Measurements from ENCODE around the gene HSDL1. TPM values are rescaled to one million over a fixed set of nuclear protein-coding genes. Genes with fewer than 3 reads are reported as not detected.

Gene HSDL1
- total and polyA plus RNA-seq, 2 donors (not counting 1 experiment from before 2014, with no cell fraction given) = 12.4 to 30.8 TPM

DNA sequence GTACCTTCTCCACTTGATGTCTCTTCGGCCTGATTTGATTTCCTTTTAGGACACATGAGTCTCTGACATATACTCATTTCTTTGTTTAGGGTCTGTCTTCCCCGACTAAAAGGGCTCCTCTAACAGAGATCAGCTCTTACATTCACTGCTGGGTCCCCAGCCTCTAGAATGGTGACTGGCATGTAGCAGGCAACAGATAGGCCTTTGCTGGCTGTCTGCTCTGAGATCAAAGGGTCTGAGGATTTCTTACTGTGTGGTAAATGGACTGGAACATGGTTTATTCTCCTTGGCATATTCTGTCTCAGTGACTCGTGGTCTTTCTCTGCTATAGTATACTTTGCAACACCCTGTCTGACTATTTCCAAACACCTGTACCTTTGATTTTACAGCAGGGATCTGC is 16.8 kb upstream of the HSDL1 start:
- peaks cover 48% of the 10 kb centered on the region for H3K27me3 Mint-ChIP-seq
- H3K36me3 ChIP-seq (replicated peaks in 1 of 2; ENCODE audit: control extremely low read depth in 1 of 2, control insufficient read depth in 1 of 2, extremely low read depth in 1 of 2, insufficient read depth in 2 of 2, low read length in 1 of 2) = no peaks in the 10 kb centered on the region
- no peak overlapping the region for H3K27ac ChIP-seq (ENCODE audit: low read length in 2 of 2)
- H4K20me1 ChIP-seq (ENCODE audit: control insufficient read depth, insufficient read depth, low read length, poor library complexity, severe bottlenecking) = no peaks in the 10 kb centered on the region
- ChIA-PET CTCF (no interaction called here), POLR2A (no interaction called here)
- H3K9me3 Mint-ChIP-seq (ENCODE audit: insufficient read depth) = no peaks in the 10 kb centered on the region
- no peak for TF ChIP-seq EZH2 (IDR thresholded peaks at IDR 0.05; ENCODE audit: borderline replicate concordance, insufficient read depth, low read depth, low read length, poor library complexity, severe bottlenecking)
- TF ChIP-seq, protein P1, sequence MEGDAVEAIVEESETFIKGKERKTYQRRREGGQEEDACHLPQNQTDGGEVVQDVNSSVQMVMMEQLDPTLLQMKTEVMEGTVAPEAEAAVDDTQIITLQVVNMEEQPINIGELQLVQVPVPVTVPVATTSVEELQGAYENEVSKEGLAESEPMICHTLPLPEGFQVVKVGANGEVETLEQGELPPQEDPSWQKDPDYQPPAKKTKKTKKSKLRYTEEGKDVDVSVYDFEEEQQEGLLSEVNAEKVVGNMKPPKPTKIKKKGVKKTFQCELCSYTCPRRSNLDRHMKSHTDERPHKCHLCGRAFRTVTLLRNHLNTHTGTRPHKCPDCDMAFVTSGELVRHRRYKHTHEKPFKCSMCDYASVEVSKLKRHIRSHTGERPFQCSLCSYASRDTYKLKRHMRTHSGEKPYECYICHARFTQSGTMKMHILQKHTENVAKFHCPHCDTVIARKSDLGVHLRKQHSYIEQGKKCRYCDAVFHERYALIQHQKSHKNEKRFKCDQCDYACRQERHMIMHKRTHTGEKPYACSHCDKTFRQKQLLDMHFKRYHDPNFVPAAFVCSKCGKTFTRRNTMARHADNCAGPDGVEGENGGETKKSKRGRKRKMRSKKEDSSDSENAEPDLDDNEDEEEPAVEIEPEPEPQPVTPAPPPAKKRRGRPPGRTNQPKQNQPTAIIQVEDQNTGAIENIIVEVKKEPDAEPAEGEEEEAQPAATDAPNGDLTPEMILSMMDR (IDR thresholded peaks at IDR 0.05) = no peak
- H3K9ac ChIP-seq (ENCODE audit: low read length) = no peak overlapping the region
- intact Hi-C loops (cut with micrococcal nuclease) = no loop called here
- H3K4me3 Mint-ChIP-seq = no peak overlapping the region
- peaks cover 0 to 3% (median 1%) of the 10 kb centered on the region in 4 experiments for H3K27me3 ChIP-seq (replicated peaks in 1 of 4; ENCODE audit: control extremely low read depth in 1 of 4, control insufficient read depth in 3 of 4, insufficient read depth in 4 of 4, low read length in 3 of 4)
- H3K27ac Mint-ChIP-seq = no peak overlapping the region
- no peak overlapping the region for H3K4me3 ChIP-seq (ENCODE audit: control extremely low read depth in 1 of 5, extremely low read depth in 1 of 5, insufficient read depth in 1 of 5, low read depth in 2 of 5, low read length in 4 of 5)
- H3K79me2 ChIP-seq (ENCODE audit: control insufficient read depth, insufficient read depth, low read length) = no peaks in the 10 kb centered on the region
- no peaks in the 10 kb centered on the region for H3K9me3 ChIP-seq (ENCODE audit: control extremely low read depth in 1 of 3, control insufficient read depth in 2 of 3, insufficient read depth in 1 of 3, low read length in 2 of 3)
- ATAC-seq (ENCODE audit: low read depth) = no peak
- WGBS (ENCODE audit: insufficient coverage) = 50% methylated on average over 1 of the region's 3 CpGs
- H2AFZ ChIP-seq (ENCODE audit: insufficient read depth, low read depth, low read length, poor library complexity, severe bottlenecking) = no peak overlapping the region
- H3K4me2 ChIP-seq (replicated peaks; ENCODE audit: low read depth, low read length, poor library complexity, severe bottlenecking) = no peak overlapping the region
- H3K4me1 Mint-ChIP-seq = no peaks in the 10 kb centered on the region
- no peak for DNase-seq
- H3K4me1 ChIP-seq (ENCODE audit: control insufficient read depth in 2 of 2, insufficient read depth in 2 of 2, low read length in 2 of 2) = no peaks in the 10 kb centered on the region

DNA sequence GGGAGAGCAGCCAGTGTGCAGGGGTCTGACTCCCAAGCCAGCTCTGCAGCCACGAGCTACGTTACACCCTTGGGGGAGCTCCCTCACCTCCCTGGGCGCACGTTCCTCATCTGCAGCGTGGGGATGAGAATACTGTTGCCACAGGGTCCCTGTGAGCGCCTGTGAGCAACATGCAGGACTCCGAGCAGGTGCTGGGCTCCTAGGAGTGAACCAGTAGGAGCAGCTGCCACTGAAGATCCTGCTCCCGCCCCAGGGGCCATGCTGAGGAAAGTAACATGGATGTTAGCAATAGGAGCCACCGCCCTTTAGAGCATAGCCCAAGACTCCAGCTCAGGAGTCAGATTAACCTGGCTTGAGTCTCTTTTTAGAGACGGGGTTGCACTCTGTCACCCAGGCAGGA is 16.1 kb upstream of the HSDL1 start:
- 89% methylated on average over 10 of the region's 10 CpGs for WGBS (ENCODE audit: insufficient coverage)
- Mint-ChIP-seq H3K27me3 (peaks cover 52% of the 10 kb centered on the region), H3K27ac (no peak overlapping the region), H3K4me1 (no peaks in the 10 kb centered on the region), H3K4me3 (no peak overlapping the region), H3K9me3 (ENCODE audit: insufficient read depth) (no peaks in the 10 kb centered on the region)
- intact Hi-C loops (cut with micrococcal nuclease) = no loop called here
- DNase-seq (no peak), ATAC-seq (ENCODE audit: low read depth) (no peak)
- Histone ChIP-seq H3K4me1 (ENCODE audit: control insufficient read depth in 2 of 2, insufficient read depth in 2 of 2, low read length in 2 of 2) (no peaks in the 10 kb centered on the region), H3K27ac (ENCODE audit: low read length in 2 of 2) (no peak overlapping the region), H4K20me1 (ENCODE audit: control insufficient read depth, insufficient read depth, low read length, poor library complexity, severe bottlenecking) (no peaks in the 10 kb centered on the region), H2AFZ (ENCODE audit: insufficient read depth, low read depth, low read length, poor library complexity, severe bottlenecking) (no peak overlapping the region), H3K4me3 (ENCODE audit: control extremely low read depth in 1 of 5, extremely low read depth in 1 of 5, insufficient read depth in 1 of 5, low read depth in 2 of 5, low read length in 4 of 5) (no peak overlapping the region), H3K9ac (ENCODE audit: low read length) (no peak overlapping the region), H3K27me3 (replicated peaks in 1 of 4; ENCODE audit: control extremely low read depth in 1 of 4, control insufficient read depth in 3 of 4, insufficient read depth in 4 of 4, low read length in 3 of 4) (peaks cover 0 to 2% (median 0%) of the 10 kb centered on the region in 4 experiments), H3K36me3 (replicated peaks in 1 of 2; ENCODE audit: control extremely low read depth in 1 of 2, control insufficient read depth in 1 of 2, extremely low read depth in 1 of 2, insufficient read depth in 2 of 2, low read length in 1 of 2) (no peaks in the 10 kb centered on the region), H3K9me3 (ENCODE audit: control extremely low read depth in 1 of 3, control insufficient read depth in 2 of 3, insufficient read depth in 1 of 3, low read length in 2 of 3) (no peaks in the 10 kb centered on the region), H3K4me2 (replicated peaks; ENCODE audit: low read depth, low read length, poor library complexity, severe bottlenecking) (no peak overlapping the region), H3K79me2 (ENCODE audit: control insufficient read depth, insufficient read depth, low read length) (no peaks in the 10 kb centered on the region)
- no peak for TF ChIP-seq EZH2 (IDR thresholded peaks at IDR 0.05; ENCODE audit: borderline replicate concordance, insufficient read depth, low read depth, low read length, poor library complexity, severe bottlenecking)
- TF ChIP-seq, protein P1 (IDR thresholded peaks at IDR 0.05) = no peak
- CTCF ChIA-PET = no interaction called here
- POLR2A ChIA-PET = interaction anchor here (0.9 kb wide), 1 partner anchor 45 kb away, joined by 3 read pairs; the partner anchor contains the start of gene MBTPS1

All from B cell (primary cell).